ENCODE results near the gene LILRB5.

Gene LILRB5

GRCh38 chr19:54268936-54269335 lies 11.9 kb upstream of the LILRB5 start:
- H3K27ac ChIP-seq: no peak overlapping the region
- H3K36me3 ChIP-seq (ENCODE audit: control insufficient read depth, insufficient read depth, low read length): no peaks in the 10 kb centered on the region
- no peaks in the 10 kb centered on the region for H3K79me2 ChIP-seq
- H3K4me2 ChIP-seq (ENCODE audit: low read length): no peak overlapping the region
- no peak overlapping the region for H2AFZ ChIP-seq
- no peaks in the 10 kb centered on the region for H3K9me3 ChIP-seq (ENCODE audit: control insufficient read depth, low read length)
- no peak overlapping the region for H3K4me3 ChIP-seq (ENCODE audit: low read depth, low read length)
- no peaks in the 10 kb centered on the region for H3K27me3 ChIP-seq (ENCODE audit: control insufficient read depth, insufficient read depth, low read length)
- no peak for TF ChIP-seq CTCF (IDR thresholded peaks at IDR 0.05)
- no peaks in the 10 kb centered on the region for H3K4me1 ChIP-seq
- H3K9ac ChIP-seq: no peak overlapping the region

- Histone ChIP-seq H3K4me3 (ENCODE audit: low read depth, low read length) (no peak overlapping the region), H2AFZ (no peak overlapping the region)
- peak; percentile 74 for TF ChIP-seq CTCF (IDR thresholded peaks at IDR 0.05)
These were observed 9.1 kb upstream of the LILRB5 start for GRCh38 chr19:54266133-54266532.

GRCh38 chr19:54262470-54262869 lies 5.4 kb upstream of the LILRB5 start:
- Histone ChIP-seq H3K4me2 (ENCODE audit: low read length) (no peak overlapping the region), H3K4me1 (no peaks in the 10 kb centered on the region), H3K36me3 (ENCODE audit: control insufficient read depth, insufficient read depth, low read length) (no peaks in the 10 kb centered on the region), H3K9ac (no peak overlapping the region), H3K27me3 (ENCODE audit: control insufficient read depth, insufficient read depth, low read length) (no peaks in the 10 kb centered on the region), H3K79me2 (no peaks in the 10 kb centered on the region), H3K27ac (no peak overlapping the region), H3K9me3 (ENCODE audit: control insufficient read depth, low read length) (no peaks in the 10 kb centered on the region), H2AFZ (no peak overlapping the region), H3K4me3 (ENCODE audit: low read depth, low read length) (no peak overlapping the region)
- no peak for TF ChIP-seq CTCF (IDR thresholded peaks at IDR 0.05)

More at GRCh38 chr19:54266133-54266532, 9.1 kb upstream of the LILRB5 start:
- Histone ChIP-seq H3K9me3 (ENCODE audit: control insufficient read depth, low read length) (no peaks in the 10 kb centered on the region), H3K27ac (no peak overlapping the region), H3K4me2 (ENCODE audit: low read length) (no peak overlapping the region), H3K27me3 (ENCODE audit: control insufficient read depth, insufficient read depth, low read length) (no peaks in the 10 kb centered on the region), H3K36me3 (ENCODE audit: control insufficient read depth, insufficient read depth, low read length) (no peaks in the 10 kb centered on the region), H3K4me1 (no peaks in the 10 kb centered on the region), H3K9ac (no peak overlapping the region), H3K79me2 (no peaks in the 10 kb centered on the region)

- Histone ChIP-seq H3K4me3 (ENCODE audit: low read depth, low read length) (no peak overlapping the region), H3K9ac (no peak overlapping the region), H3K36me3 (ENCODE audit: control insufficient read depth, insufficient read depth, low read length) (no peaks in the 10 kb centered on the region), H3K4me2 (ENCODE audit: low read length) (no peak overlapping the region), H3K79me2 (no peaks in the 10 kb centered on the region), H3K27me3 (ENCODE audit: control insufficient read depth, insufficient read depth, low read length) (no peaks in the 10 kb centered on the region), H3K4me1 (no peaks in the 10 kb centered on the region), H3K27ac (no peak overlapping the region), H2AFZ (no peak overlapping the region), H3K9me3 (ENCODE audit: control insufficient read depth, low read length) (no peaks in the 10 kb centered on the region)
- TF ChIP-seq CTCF (IDR thresholded peaks at IDR 0.05): no peak
These were observed 5.0 kb upstream of the LILRB5 start for GRCh38 chr19:54262066-54262465.

- no peaks in the 10 kb centered on the region for H3K4me1 ChIP-seq
- H3K27me3 ChIP-seq (ENCODE audit: control insufficient read depth, insufficient read depth, low read length): no peaks in the 10 kb centered on the region
- no peak overlapping the region for H3K4me3 ChIP-seq (ENCODE audit: low read depth, low read length)
- no peaks in the 10 kb centered on the region for H3K9me3 ChIP-seq (ENCODE audit: control insufficient read depth, low read length)
- H3K36me3 ChIP-seq (ENCODE audit: control insufficient read depth, insufficient read depth, low read length): no peaks in the 10 kb centered on the region
- H3K9ac ChIP-seq: no peak overlapping the region
- no peak overlapping the region for H3K4me2 ChIP-seq (ENCODE audit: low read length)
- no peaks in the 10 kb centered on the region for H3K79me2 ChIP-seq
- no peak overlapping the region for H3K27ac ChIP-seq
- TF ChIP-seq CTCF (IDR thresholded peaks at IDR 0.05): no peak
- H2AFZ ChIP-seq: no peak overlapping the region
These were observed 590 bp downstream of the LILRB5 start for GRCh38 chr19:54256250-54257115.
